HG03064 (cell line): ENCODE data around the gene STAB1.

Experiments used
- ATAC-seq: cut with Tn5 transposase; IDR thresholded peaks from one replicate; pipeline ENCODE4 v1.9.1; 2021; ENCODE audit warnings: low read depth; ENCODE audit not compliant: unreplicated experiment

STAB1 gene

DNA sequence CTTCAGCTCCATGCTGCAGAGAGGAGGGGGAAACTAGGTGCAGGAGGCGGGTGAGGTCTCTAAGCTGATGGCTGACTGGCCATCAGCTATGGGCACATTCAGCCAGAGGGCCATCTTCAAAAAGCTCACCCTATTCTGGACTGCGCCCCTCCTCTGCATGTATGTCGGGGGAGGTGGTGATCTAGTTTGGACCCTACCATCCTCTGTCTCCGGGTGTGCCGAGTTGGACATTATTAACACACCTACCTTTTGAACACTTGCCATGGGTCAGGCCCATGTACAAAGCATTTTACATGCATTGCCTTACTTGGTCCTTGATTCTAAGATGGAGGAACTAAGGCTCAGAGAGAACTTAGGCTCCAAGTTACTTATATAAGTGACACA, 38.3 kb upstream of the STAB1 start:
- no peak for ATAC-seq

DNA sequence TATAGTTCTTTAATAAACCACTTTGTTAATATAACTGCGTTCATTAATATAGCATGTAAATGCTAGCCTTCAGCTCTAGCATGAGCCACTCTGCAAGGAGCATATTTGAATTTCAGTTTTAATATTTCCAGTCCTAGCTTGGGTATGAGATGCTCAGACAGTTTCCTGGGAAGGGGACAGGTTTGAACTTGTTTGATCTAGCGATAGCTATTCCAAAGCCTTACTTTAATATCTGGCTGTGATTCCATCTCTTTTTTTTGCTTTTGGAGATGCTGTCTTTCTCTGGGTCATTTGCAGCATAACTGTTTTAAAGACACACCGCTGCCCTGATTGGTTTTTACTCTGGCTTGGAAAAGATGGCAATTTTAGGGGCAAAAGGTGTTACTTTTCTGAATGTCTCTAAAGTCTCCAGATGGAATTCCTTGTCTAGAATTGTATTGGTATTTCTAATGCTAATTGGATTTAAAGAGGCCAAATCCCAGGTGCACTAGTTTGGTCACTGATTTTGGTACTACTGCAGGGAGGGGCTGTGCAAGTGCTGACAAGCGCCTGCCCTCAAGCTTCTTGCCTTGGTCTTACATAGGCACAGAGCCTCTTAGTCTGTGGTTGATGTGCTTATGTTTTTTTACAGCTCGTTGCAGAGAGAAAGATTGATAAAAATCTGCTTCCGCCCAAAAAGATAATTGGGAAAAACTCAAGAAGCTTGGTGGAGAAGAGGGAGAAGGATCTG, 36.9 kb upstream of the STAB1 start:
- ATAC-seq: no peak

DNA sequence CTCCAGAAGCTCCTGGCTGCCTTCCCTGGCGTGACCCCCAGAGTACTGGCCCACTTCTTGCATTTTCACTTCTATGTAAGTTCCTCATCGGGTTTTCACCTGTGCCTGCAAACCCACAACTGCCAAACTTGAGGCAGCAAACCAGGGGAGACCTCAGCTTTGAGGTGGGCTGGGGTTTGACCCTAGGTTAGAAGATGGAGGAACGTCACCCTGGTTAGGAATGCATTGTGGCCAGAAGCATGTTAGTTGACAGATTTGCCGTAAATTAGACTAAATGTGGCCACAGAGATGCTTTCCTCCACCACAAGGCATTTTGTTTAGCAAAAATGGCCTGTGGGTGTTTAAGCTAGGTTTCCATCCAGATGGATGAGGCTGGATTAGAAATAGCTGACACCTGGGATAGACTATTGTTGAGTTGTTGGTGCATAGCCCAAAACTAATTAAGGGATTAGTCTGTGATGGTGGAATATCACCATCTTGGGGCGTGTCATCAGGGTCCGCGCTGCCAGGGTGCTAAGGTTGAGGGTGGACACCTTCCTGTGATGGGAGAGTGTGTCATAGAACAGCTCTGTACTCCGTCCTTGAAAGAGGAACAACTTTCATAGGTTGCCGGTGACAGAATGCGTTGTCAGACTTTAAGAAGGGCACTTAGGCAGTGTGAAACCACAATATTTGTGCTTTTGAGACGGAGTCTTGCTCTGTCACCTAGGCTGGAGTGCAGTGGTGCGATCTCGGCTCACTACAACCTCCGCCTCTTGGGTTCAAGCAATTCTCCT, 36.2 kb upstream of the STAB1 start:
- ATAC-seq: no peak

DNA sequence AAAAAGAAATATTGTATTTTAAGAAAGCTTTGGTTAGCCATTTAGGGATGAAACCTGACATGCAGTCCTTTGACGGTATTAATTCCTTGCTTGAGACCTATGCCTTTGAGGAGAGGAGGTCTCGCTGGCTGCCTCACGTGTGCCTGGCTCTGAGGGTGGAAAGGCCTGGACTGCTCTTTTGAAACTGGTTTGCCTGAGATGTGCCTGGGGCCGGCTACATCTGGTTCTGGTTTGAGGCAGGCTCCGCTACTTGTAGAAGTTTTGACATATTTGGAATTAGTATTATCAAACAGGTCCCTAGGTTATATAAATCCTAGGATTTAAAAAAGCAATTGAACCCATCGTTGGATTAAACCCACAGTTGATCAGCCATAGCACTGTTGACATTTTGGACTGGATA, 33.3 kb upstream of the STAB1 start:
- no peak for ATAC-seq

- no peak for ATAC-seq
Observed at GRCh38 chr3:52463416-52463815, 31.7 kb upstream of the STAB1 start.

GRCh38 chr3:52468336-52468735, 26.8 kb upstream of the STAB1 start:
- ATAC-seq: no peak

DNA sequence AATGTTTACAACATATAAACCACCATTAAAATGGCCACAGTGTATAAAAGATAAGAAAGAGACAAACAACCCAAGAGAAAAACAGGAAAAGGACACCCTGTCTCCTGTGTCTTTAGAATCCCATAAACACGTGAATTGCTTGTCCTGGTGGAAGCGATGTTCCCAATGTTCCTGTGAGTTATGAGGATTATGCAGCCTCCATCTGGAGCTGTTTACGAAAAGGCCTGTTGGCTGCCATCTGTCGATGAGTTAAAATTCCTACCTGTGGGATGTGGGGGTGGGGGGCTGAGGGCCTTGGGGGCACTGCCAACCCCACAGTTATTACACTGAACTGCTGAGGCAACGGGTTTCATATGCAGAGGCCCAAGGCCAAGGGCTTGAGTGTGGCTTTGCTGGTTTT, 26.1 kb upstream of the STAB1 start:
- no peak for ATAC-seq

- ATAC-seq: no peak
Observed at GRCh38 chr3:52470920-52471319, 24.2 kb upstream of the STAB1 start.

DNA sequence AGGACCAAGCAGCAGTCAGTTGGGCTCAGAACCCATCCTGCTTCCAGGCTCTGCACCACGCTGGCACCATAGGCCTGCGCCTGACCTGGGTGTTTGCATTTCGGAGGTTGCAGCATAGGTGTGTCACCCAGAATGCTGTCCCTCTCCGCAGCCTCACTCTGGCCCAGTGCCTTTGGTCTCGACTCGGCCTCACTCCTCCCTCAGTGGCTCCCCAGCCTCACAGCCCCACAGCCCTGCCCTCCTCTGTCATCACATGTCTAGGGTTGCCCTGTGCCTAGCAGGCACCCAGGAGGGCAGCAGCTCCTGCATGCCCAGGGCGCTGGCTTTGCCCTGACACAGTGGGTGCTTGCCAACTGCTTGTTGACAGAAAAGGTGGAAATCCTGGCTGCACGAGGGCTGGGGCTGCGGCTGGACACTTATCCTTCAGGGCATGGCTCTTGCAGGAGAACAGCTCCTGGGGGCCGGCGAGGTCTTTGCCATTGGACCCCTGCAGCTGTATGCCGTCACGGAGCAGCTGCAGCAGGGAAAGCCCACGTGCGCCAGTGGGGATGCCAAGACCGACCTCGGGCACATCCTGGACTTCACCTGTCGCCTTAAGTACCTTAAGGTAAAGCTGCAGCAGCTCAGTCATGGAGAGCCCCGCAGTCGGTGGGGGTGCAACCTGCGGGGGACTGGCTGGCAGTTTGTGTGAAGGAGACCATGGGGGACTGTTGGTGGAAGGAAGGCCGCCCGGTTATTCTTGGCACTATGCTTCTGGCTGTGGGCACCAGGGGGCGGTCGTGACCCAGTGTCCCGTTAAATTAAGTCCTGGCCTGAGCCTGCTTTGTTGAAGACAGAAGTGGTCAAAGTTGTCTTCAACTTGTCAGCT, 23.5 kb upstream of the STAB1 start:
- ATAC-seq: no peak

GRCh38 chr3:52472239-52473000, 22.7 kb upstream of the STAB1 start:
- ATAC-seq: no peak

- no peak for ATAC-seq
Observed at GRCh38 chr3:52473026-52473425, 22.1 kb upstream of the STAB1 start.

- ATAC-seq: no peak
Observed at GRCh38 chr3:52477076-52477795, 17.9 kb upstream of the STAB1 start.

GRCh38 chr3:52477796-52478095, 17.4 kb upstream of the STAB1 start:
- no peak for ATAC-seq

DNA sequence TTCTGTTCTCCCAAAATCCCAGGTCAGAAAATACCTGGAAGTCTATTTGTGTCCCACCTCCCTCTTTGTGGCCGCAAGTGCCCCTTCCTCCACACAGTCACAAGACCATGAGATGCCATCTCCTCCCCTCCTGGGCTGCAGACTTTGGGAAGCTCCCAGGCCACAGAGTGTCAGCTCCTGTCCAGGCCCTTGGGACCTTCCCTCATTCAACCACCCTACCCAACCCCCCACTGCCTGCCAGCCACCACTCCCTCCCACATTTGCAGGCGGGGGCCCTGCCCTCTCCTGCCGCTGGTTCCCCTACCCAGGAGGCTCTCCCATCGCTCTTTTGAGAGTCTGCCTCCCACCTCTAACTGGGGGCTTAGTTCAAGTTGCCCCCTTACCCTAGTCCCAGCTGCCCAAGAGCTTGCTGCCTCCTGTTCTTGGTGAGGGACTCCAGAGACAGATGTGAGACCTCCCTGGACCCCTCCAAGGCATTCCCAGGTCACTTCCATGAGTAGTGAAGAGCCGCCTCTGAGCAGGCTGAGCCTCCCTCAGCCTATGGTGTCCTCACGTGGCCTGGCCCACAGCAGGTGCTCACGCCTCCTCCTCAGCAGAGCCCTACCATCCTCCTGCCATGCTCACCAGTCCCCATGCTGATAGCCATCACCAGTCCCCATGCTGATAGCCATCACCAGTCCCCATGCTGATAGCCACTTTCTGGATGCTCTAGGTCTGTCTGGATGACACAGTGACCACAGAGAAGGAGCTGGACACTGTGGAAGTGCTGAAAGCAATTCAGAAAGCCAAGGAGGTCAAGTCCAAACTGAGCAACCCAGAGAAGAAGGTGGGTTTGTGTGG, 15.9 kb upstream of the STAB1 start:
- ATAC-seq: no peak

DNA sequence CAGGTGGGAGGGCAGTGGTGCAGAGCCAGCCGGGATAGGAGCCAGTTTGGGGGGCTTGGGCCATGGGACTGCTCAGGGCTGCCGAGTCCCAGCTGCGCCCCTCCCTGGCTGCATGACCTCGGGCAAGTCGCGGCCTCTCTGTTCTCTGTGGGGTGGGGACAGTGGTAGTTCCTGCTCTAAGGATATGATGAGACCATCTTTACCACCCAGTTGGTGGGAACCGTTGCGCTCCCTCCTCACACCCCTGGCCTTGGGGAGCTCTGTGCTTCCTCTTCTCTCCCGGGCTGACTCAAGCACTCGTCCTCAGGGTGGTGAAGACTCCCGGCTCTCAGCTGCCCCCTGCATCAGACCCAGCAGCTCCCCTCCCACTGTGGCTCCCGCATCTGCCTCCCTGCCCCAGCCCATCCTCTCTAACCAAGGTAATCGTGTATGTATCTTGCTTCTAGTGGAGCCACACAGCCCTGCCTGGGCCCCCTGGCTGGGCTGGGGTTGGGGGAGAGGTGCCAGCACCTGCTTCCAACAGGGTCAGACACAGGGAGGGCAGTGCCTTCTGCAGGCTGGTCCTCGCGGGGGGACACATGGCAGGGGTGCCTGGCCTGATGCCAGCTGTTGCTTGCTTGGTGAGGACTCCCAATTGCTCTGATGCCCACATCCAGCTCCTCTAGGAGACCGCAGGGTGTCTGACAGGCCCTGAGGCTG, 15.1 kb upstream of the STAB1 start:
- no peak for ATAC-seq

- no peak for ATAC-seq
Observed at GRCh38 chr3:52480768-52481715, 14.1 kb upstream of the STAB1 start.

- ATAC-seq: no peak
Observed at GRCh38 chr3:52481819-52482521, 13.2 kb upstream of the STAB1 start.
